Transverse colon (tissue), 4 donors: ENCODE measurements around the gene RARB. TPM values are rescaled to one million over a fixed set of nuclear protein-coding genes. Genes with fewer than 3 reads are reported as not detected.

ENCODE experiments used
- DNase-seq: peaks from one replicate; pipeline ENCODE4 v3.0.0-alpha.2; 2019
- H3K27ac ChIP-seq, 4 donors: fragments of 200-600 bp; sonication (generic); 2 replicates each; pipeline ENCODE4 v1.5.1; 2016 to 2018; ENCODE audit warnings: inconsistent platforms in 4 of 4
- H3K27me3 ChIP-seq: fragments of 200-600 bp; sonication (generic); 2 replicates; pipeline ENCODE4 v1.5.1; 2017; ENCODE audit warnings: inconsistent platforms
- H3K36me3 ChIP-seq, 4 donors: fragments of 200-600 bp; sonication (generic); 2 replicates each; pipeline ENCODE4 v1.5.1; 2017 to 2019; ENCODE audit warnings: inconsistent platforms in 4 of 4
- H3K4me1 ChIP-seq, 4 donors: fragments of 200-600 bp; sonication (generic); 2 replicates each; pipeline ENCODE4 v1.5.1; 2017 to 2020; ENCODE audit warnings: inconsistent platforms in 4 of 4
- H3K4me3 ChIP-seq, 4 donors: fragments of 200-600 bp; sonication (generic); 1 replicate in 1 of 4; 2 replicates in 3 of 4; pipeline versions ENCODE4 v1.5.1 to v1.6.1; 2017 to 2019; ENCODE audit warnings: inconsistent platforms in 4 of 4
- H3K9me3 ChIP-seq, 2 donors: fragments of 200-600 bp; sonication (generic); 2 replicates each; pipeline ENCODE4 v1.5.1; 2017 to 2019; ENCODE audit warnings: inconsistent platforms in 2 of 2
- EP300 ChIP-seq: sonication (generic); formaldehyde crosslinking; IDR thresholded peaks from one replicate; pipeline ENCODE4 v1.6.1; 2017; ENCODE audit warnings: antibody characterized with exemption, low read depth
- POLR2A ChIP-seq: fragments of 450-650 bp; IDR thresholded peaks from one replicate; pipeline ENCODE4 v1.6.1; 2016; ENCODE audit warnings: antibody characterized with exemption, mild to moderate bottlenecking, moderate library complexity
- POLR2AphosphoS5 ChIP-seq, 3 donors: sonication (generic); formaldehyde crosslinking; IDR thresholded peaks; one replicate each; pipeline ENCODE4 v1.6.1; 2016; ENCODE audit warnings: antibody characterized with exemption in 3 of 3
- WGBS, 2 donors: methylation state at CpG; one replicate each; pipeline ENCODE4 v1.1.5; 2018; ENCODE audit warnings: low coverage in 1 of 2; 5-methylcytosine and 5-hydroxymethylcytosine counted together
- in situ Hi-C, 4 donors: fragments of 200-750 bp; cut with MboI; loops; one replicate each; pipeline versions ENCODE4 v1.15.0 to v1.15.1; 2017; ENCODE audit warnings: low sequenced_read_pairs in 3 of 4, low pct_ligation_motif_present in 1 of 4, low pct_unique_long_range_greater_than_20kb in 1 of 4
- intact Hi-C: fragments of 100-400 bp; cut with DNase I; formaldehyde crosslinking; loops from one replicate; pipeline ENCODE4 v1.15.1; 2023; ENCODE audit warnings: low total_unique reads
- total RNA-seq, 4 donors: library from RNA; depleted of rRNA; stranded (reverse); fragments of >200 nt; gene quantifications; one replicate each; pipeline ENCODE4 v1.1.0, GENCODE V29; 2016
- TF ChIP-seq, protein P1 (sequence below), 5 experiments: fragments of 200-600 bp in 3 of 5; fragments of 450-650 bp in 2 of 5; sonication (generic) in 3 of 5; IDR thresholded peaks; 1 replicate in 2 of 5; 2 replicates in 3 of 5; pipeline ENCODE4 v1.5.1; 2016 to 2017; ENCODE audit warnings: antibody characterized with exemption in 5 of 5, inconsistent platforms in 3 of 5, mild to moderate bottlenecking in 2 of 5, moderate library complexity in 1 of 5

The RARB gene
- total RNA-seq, 4 donors from 2014 or later: 2.4 to 4.5 (median 2.9) TPM; not detected in 1

DNA sequence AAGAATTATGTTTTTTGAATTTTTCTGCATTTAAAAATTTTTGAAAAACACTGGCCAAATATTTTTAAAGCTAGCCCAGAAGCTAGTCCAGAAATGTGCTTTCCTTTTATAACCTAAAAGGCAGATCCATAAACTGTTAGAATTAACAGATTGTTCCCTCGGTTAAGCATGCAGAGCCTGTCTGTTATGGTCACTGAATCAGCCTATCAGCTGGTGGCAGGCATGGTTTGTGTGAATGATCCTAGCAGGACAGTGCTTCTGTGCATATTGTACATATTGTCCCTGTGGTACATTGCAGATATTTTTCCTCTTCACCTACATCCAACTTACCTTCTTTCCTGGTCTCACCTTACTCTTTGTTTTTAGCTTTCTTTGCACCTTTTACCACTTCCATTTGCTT, 53.3 kb downstream of the RARB start:
- H3K9me3 ChIP-seq: no peaks in the 10 kb centered on the region
- H3K4me3 ChIP-seq: no peak overlapping the region
- no peak for DNase-seq
- H3K27me3 ChIP-seq: no peaks in the 10 kb centered on the region
- no peaks in the 10 kb centered on the region for H3K4me1 ChIP-seq
- no peak for TF ChIP-seq POLR2AphosphoS5 (IDR thresholded peaks at IDR 0.05)
- TF ChIP-seq EP300: no peak
- TF ChIP-seq, protein P1, sequence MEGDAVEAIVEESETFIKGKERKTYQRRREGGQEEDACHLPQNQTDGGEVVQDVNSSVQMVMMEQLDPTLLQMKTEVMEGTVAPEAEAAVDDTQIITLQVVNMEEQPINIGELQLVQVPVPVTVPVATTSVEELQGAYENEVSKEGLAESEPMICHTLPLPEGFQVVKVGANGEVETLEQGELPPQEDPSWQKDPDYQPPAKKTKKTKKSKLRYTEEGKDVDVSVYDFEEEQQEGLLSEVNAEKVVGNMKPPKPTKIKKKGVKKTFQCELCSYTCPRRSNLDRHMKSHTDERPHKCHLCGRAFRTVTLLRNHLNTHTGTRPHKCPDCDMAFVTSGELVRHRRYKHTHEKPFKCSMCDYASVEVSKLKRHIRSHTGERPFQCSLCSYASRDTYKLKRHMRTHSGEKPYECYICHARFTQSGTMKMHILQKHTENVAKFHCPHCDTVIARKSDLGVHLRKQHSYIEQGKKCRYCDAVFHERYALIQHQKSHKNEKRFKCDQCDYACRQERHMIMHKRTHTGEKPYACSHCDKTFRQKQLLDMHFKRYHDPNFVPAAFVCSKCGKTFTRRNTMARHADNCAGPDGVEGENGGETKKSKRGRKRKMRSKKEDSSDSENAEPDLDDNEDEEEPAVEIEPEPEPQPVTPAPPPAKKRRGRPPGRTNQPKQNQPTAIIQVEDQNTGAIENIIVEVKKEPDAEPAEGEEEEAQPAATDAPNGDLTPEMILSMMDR (IDR thresholded peaks at IDR 0.05): no peak
- no peak for TF ChIP-seq POLR2A
- no peaks in the 10 kb centered on the region for H3K36me3 ChIP-seq
- intact Hi-C loops (no loop called here), in situ Hi-C loops (no loop called here)
- WGBS, 2 donors: 44 to 51% methylated on average over 1 of the region's 1 CpG
- no peak overlapping the region for H3K27ac ChIP-seq

DNA sequence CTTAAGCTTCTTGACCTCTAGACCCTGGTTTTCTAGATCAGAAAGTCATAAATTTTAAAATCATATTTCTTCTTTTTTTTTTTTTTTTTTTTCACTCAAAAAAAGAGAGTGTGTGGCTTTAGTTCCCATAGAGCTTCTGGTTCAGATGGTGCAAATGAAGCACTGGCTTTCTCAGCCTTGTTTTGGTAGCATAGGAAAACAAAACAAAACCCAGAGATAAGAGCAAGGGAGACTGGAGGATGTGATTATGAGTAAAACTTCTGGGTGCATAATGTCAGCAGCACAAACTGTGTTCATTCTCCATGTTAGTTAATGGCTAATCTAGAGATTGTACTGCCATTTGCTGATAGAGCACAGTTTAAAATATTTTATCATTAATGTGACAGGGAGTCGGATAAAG, 55.4 kb downstream of the RARB start:
- no peak for DNase-seq
- TF ChIP-seq, protein P1 (IDR thresholded peaks at IDR 0.05): no peak
- no peak for TF ChIP-seq EP300
- no peak for TF ChIP-seq POLR2AphosphoS5 (IDR thresholded peaks at IDR 0.05)
- TF ChIP-seq POLR2A: no peak
- no peaks in the 10 kb centered on the region for H3K9me3 ChIP-seq
- H3K4me3 ChIP-seq: no peak overlapping the region
- intact Hi-C loops (no loop called here), in situ Hi-C loops (no loop called here)
- no peak overlapping the region for H3K27ac ChIP-seq
- no peaks in the 10 kb centered on the region for H3K27me3 ChIP-seq
- WGBS, 2 donors: 75 to 92% methylated on average over 1 of the region's 1 CpG
- H3K4me1 ChIP-seq: no peaks in the 10 kb centered on the region
- H3K36me3 ChIP-seq: no peaks in the 10 kb centered on the region

DNA sequence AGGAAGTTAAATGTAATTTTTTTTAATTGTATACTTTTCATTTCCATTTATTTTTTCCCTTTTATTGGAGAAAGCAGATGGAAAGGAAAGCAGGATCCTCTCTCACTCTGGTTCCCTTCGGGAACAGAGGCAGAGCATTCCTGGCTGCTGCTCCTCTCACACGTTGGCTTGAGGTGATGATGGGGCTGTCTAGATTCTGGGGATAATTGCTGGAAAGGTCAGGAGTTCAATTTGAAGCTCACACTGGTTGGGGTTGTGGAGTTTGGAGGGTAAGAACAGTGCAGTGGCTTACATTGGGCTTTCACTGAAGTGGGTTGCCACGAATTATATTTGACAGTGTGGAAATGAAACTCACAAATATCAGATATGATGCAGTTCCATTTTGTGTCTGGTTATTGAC, 57.6 kb downstream of the RARB start:
- no peak for DNase-seq
- in situ Hi-C loops: no loop called here
- no peaks in the 10 kb centered on the region for H3K36me3 ChIP-seq
- intact Hi-C loops: no loop called here
- no peaks in the 10 kb centered on the region for H3K4me1 ChIP-seq
- H3K27me3 ChIP-seq: no peaks in the 10 kb centered on the region
- TF ChIP-seq POLR2AphosphoS5 (IDR thresholded peaks at IDR 0.05) (no peak), EP300 (no peak), POLR2A (no peak)
- TF ChIP-seq, protein P1 (IDR thresholded peaks at IDR 0.05): no peak
- 59 to 63% methylated on average over 2 to 3 of the region's 3 CpGs for WGBS, 2 donors
- no peak overlapping the region for H3K27ac ChIP-seq
- no peaks in the 10 kb centered on the region for H3K9me3 ChIP-seq
- no peak overlapping the region for H3K4me3 ChIP-seq

DNA sequence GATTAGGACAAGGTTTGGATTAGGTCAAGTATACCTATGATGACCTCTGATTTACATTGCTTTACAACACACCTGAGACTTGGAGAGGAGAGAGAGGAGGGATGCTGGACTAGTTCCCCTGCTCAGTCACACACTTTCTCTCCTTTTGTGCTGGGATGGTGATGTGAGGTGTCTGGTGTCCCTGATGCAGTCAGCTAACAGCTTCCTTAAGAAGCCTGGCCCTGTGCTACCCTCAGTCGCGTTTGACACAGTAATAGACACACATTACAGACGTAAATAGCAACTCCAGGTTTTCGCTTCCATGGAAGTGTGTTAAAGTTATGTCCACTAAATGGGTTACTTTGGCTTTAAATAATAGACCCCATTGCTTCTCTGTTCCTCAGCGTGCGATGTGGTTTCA, 58.9 kb downstream of the RARB start:
- TF ChIP-seq, protein P1 (IDR thresholded peaks at IDR 0.05): no peak
- TF ChIP-seq EP300: no peak
- TF ChIP-seq POLR2AphosphoS5 (IDR thresholded peaks at IDR 0.05): no peak
- no peak for TF ChIP-seq POLR2A
- Histone ChIP-seq H3K27ac (no peak overlapping the region), H3K27me3 (no peaks in the 10 kb centered on the region), H3K36me3 (no peaks in the 10 kb centered on the region), H3K4me3 (no peak overlapping the region), H3K9me3 (no peaks in the 10 kb centered on the region), H3K4me1 (no peaks in the 10 kb centered on the region)
- 77 to 100% methylated on average over 3 to 6 of the region's 6 CpGs for WGBS, 2 donors
- in situ Hi-C loops (no loop called here), intact Hi-C loops (no loop called here)
- no peak for DNase-seq
